HG02759 (cell line): Measurements from ENCODE around the gene MAOA.
"Not testable (repeated sequence)": the region's sequence is repeated elsewhere in the genome, so short reads cannot be mapped to it uniquely, and the experiment has no call there.

Source experiments
- ATAC-seq: cut with Tn5 transposase; IDR thresholded peaks from one replicate; pipeline ENCODE4 v1.9.1; 2021; ENCODE audit warnings: mild to moderate bottlenecking, moderate library complexity; ENCODE audit not compliant: unreplicated experiment

MAOA gene

GRCh38 chrX:43661521-43662240, 5.6 kb downstream of the MAOA start:
- no peak for ATAC-seq

- ATAC-seq, result no peak
Measured at GRCh38 chrX:43663173-43663572, 7.1 kb downstream of the MAOA start.

- ATAC-seq, result no peak
Measured at GRCh38 chrX:43664258-43664657, 8.2 kb downstream of the MAOA start.

- no peak for ATAC-seq
Measured at GRCh38 chrX:43664708-43665107, 8.6 kb downstream of the MAOA start.

GRCh38 chrX:43666311-43666912, 10.3 kb downstream of the MAOA start:
- ATAC-seq, result no peak

GRCh38 chrX:43675965-43676628, 20.0 kb downstream of the MAOA start:
- ATAC-seq, result not testable (repeated sequence)

- no peak for ATAC-seq
Measured at GRCh38 chrX:43676971-43677572, 21.0 kb downstream of the MAOA start.

GRCh38 chrX:43677993-43678392, 21.9 kb downstream of the MAOA start:
- ATAC-seq, result no peak

GRCh38 chrX:43679058-43679457, 23.0 kb downstream of the MAOA start:
- no peak for ATAC-seq

- ATAC-seq, result no peak
Measured at GRCh38 chrX:43679778-43680177, 23.7 kb downstream of the MAOA start.

- ATAC-seq, result no peak
Measured at GRCh38 chrX:43682726-43683125, 26.6 kb downstream of the MAOA start.

- ATAC-seq, result no peak
Measured at GRCh38 chrX:43685221-43685620, 29.1 kb downstream of the MAOA start.

GRCh38 chrX:43688586-43688985, 32.5 kb downstream of the MAOA start:
- no peak for ATAC-seq

GRCh38 chrX:43693602-43694406, 37.7 kb downstream of the MAOA start:
- no peak for ATAC-seq

- no peak for ATAC-seq
Measured at GRCh38 chrX:43699475-43699874, 43.4 kb downstream of the MAOA start.

- no peak for ATAC-seq
Measured at GRCh38 chrX:43702079-43702524, 46.0 kb downstream of the MAOA start.

GRCh38 chrX:43702660-43703059, 46.6 kb downstream of the MAOA start:
- no peak for ATAC-seq

GRCh38 chrX:43703211-43703791, 47.2 kb downstream of the MAOA start:
- no peak for ATAC-seq

GRCh38 chrX:43706786-43707370, 50.8 kb downstream of the MAOA start:
- ATAC-seq, result no peak
